Stimulated activated CD4-positive, alpha-beta T cell treated with anti-CD3 and anti-CD28 coated beads, Interleukin-15, amount 100 ng/mL, for 48 hours (primary cell): ENCODE measurements around the gene TOR1B.

ENCODE experiments used
- DNase-seq, 2 donors: peaks; one replicate each; pipeline ENCODE4 v3.0.0-alpha.2; 2020; ENCODE audit warnings: low read depth in 2 of 2

TOR1B gene

GRCh38 chr9:129845373-129845772 lies 42.4 kb downstream of the TOR1B start:
- DNase-seq, result no peak

GRCh38 chr9:129848712-129849441 lies 45.9 kb downstream of the TOR1B start:
- no peak for DNase-seq

DNA sequence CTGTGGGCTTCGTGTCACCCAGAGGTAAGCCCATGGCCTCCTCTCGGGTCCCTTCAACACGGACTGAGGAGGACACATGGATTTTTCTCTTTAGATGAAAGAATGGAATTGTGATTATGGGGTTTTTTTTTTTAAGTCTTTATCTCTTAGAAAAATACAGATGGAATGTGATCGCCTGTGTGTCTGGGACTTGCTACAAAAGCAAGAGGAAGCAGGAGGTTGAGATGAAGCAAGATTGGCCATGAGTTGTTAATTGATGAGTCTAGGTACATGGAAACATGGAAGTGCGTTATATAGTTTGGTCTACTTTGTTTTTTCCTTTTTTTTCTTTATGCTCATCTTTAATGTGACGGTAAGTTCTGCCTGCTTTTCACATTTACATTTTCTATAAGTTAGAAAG lies 46.9 kb downstream of the TOR1B start:
- DNase-seq, result no peak

DNA sequence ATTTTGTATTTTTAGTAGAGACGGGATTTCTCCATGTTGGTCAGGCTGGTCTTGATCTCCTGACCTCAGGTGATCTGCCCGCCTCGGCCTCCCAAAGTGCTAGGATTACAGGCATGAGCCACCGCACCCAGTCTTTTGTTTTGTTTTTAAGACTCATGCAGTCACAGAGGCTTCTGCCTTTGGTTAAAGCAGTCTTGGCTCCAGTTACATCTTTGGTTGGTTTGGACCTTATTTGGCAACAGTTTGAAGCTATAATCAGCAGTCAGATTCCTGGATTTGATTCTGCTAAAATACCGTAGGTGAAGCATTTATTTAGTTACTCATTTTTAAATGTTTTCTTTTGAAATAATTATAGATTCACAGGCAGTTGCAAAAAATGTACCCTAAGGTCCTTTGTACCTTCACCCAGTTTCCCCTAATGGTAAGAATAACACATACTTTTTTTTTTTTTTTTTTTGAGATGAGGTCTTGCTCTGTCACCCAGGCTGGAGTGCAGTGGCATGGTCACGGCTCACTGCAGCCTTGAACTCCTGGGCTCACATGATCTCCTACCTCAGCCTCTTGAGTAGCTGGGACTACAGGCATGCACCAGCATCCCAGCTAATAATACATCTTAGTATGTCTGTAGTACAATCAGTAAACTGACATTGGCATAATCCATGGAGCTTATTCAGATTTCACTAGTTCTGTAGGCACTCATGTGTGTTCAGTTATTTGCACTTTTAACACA lies 48.0 kb downstream of the TOR1B start:
- DNase-seq, result no peak

DNA sequence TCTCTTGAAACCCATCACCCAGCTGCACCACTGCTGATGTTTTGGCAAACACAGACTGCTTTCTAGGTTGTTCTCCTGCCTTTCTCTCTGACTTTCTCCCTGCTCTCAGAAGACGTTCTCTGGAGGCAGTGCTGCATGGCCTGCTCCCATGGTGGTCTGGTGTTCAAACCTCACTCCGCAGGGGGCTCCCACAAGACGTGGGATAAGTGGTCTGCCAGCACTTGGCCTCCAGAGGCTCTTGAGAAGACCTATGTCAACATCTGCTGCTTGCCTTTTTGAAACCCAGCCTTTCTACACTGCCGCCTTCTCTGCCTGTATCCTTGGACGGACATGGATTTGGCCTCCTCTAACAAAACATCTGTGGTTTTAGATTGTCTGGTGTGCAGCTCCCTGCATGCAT lies 48.8 kb downstream of the TOR1B start:
- DNase-seq, result no peak

DNA sequence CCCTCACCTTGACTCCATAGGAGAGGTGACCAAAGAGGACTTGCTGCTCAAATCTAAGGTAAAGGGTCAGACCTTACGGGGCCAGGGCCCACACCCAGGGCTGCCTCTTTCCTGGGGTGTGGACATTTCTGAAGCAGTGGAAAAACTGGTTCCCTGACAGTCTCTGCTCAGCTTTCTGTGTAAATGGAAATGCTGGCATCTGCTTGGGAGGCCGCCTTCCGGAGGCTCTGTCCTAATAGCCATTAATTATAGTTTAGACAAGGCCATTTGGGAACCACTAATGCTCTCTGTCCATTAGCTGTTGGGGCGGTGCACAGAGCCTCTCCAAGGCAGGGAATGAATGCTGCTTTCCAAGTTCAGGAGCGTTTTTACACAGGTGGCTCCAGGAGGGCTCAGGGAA lies 49.6 kb downstream of the TOR1B start:
- DNase-seq, result no peak

- no peak for DNase-seq
Observed at GRCh38 chr9:129853614-129854013, 50.6 kb downstream of the TOR1B start.

GRCh38 chr9:129854588-129855110 lies 51.7 kb downstream of the TOR1B start:
- no peak for DNase-seq

DNA sequence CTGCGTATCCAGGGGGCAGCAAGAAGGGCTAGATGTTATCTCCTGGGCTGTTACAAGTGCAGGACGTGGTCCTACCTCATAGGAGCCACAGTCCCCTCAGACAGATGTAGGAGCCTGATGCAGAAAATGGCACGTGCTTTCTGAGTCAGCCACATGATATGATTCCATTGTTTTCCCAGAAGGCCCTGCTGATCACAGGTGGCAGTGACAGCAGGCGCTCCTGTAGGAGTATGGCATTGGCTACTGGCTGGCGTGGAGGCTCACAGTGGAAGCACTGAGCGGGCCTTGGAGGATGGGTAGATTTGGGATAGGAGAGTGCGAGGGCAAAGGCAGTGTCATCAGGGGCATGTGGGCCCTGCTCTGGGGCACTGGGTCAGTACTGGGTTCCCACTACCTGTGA lies 54.2 kb downstream of the TOR1B start:
- DNase-seq, result no peak

DNA sequence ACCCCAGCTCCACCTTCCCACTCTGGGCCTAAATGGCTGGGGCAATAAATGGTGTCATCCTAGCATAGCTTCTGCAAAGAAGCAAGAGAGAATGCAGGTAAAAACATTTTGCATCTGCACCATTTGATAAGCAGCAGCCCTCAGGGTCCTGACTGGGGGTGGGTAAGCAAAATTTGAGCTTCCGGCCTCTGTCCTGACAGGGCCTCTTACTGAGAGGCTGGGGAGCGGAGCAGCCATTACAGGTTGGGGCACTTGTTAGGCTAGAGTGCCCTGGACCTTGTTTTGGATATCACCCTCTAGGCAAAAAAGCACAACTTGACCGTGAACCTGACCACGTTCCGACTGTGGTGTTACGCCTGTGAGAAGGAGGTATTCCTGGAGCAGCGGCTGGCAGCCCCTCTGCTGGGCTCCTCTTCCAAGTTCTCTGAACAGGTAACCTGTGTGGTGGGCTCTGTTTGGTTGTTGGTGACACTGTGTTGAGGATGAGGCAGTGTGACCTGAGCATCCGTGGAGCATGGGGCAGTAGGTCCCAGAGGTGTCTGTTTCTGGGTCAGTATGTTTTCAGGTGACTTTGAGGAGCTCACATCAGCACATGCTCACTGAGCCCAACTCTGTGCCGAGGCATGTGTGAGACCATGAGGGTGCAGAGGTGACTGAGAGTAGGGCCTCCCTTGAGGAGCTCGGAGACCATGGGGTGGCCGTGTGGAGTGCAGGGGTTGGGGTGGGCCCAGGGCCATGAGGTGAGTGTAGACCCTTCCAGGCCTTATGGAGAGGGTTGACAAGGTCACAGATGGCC lies 55.4 kb downstream of the TOR1B start:
- DNase-seq, result no peak
